PFSK-1 (cell line): Measurements from ENCODE around the gene PIK3R4.

ENCODE experiments used
- POLR2AphosphoS5 ChIP-seq: IDR thresholded peaks from 2 replicates; pipeline ENCODE4 v1.6.1; 2012; ENCODE audit warnings: low read depth, mild to moderate bottlenecking, control low read depth, low read length, moderate library complexity
- REST ChIP-seq, 2 experiments: IDR thresholded peaks; 2 replicates each; pipeline versions ENCODE4 v1.6.1 to v1.8.0; 2011 to 2012; ENCODE audit warnings: low read depth in 2 of 2, low read length in 2 of 2, control low read depth in 1 of 2, inconsistent platforms in 1 of 2, mild to moderate bottlenecking in 1 of 2, moderate library complexity in 1 of 2; ENCODE audit not compliant: insufficient read depth in 1 of 2
- SIN3A ChIP-seq: IDR thresholded peaks from 2 replicates; pipeline ENCODE4 v1.6.1; 2012; ENCODE audit warnings: mild to moderate bottlenecking, low read length, moderate library complexity, borderline replicate concordance; ENCODE audit not compliant: insufficient read depth
- TAF1 ChIP-seq: IDR thresholded peaks from 2 replicates; pipeline ENCODE4 v1.6.1; 2012; ENCODE audit warnings: low read length, control low read depth, borderline replicate concordance; ENCODE audit not compliant: insufficient read depth

- TF ChIP-seq REST (IDR thresholded peaks at IDR 0.05; ENCODE audit: insufficient read depth in 1 of 2, low read depth in 2 of 2, low read length in 2 of 2) (no peak), TAF1 (no peak), POLR2AphosphoS5 (no peak), SIN3A (no peak)
Measured at GRCh38 chr3:130760922-130761321, 14.3 kb upstream of the PIK3R4 start.
